ENCODE data around the gene HOXD9. TPM values are rescaled to one million over a fixed set of nuclear protein-coding genes. Genes with fewer than 3 reads are reported as not detected.

HOXD9 gene
- total RNA-seq, 1 experiment from 2014 or later, result not detected

DNA sequence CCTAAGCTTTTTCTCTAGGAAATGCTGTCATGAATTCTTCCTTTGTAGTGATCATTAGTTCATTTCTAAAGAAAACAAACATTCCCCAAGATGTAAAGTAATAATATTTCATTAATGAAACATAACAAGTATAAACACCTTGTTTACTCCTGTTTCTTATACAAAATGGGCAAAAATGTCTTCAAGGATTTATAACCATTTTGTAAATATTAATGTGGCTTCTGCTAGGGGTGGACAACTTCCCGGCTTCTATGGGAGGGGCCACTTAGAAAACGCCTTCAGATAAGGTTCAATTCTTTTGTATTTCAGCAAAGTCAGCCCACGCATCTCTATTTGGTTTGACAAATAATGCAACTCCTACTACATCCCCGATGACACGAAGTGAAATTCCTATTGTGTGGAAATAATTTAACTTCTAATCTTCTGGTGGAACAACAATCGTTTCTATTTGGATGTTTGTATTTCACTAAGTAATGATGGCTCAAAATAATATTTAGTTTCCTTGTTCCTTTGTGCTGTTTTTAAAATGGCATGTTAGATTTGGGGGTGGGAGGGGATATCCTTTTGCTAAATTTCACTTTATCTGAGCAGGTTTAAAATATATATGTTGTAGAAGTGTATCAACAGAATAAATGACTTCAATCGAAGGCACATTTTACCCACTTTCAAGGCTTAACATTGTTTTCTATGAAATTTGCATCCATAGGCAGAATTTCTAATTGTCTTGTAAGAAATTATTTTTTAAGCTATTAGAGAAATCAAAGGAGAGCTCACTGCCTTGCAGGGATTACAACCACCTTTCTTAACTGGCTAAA lies 51.3 kb downstream of the HOXD9 start:
- H3T11ph ChIP-seq (ENCODE audit: low read length), result no peak overlapping the region
- H2BK15ac ChIP-seq (ENCODE audit: low read depth, low read length), result no peak overlapping the region
- H2BK5ac ChIP-seq (ENCODE audit: insufficient read length, low read length), result no peak overlapping the region
- no peak for DNase-seq
- H2BK120ac ChIP-seq (ENCODE audit: low read depth, low read length, poor library complexity, severe bottlenecking), result no peak overlapping the region
- H3K14ac ChIP-seq (ENCODE audit: insufficient read depth, low read length), result no peak overlapping the region
- no peaks in the 10 kb centered on the region for H3K23me2 ChIP-seq (ENCODE audit: insufficient read length, low read depth, low read length, poor library complexity, severe bottlenecking)
- no peak overlapping the region for H3K4ac ChIP-seq (ENCODE audit: low read depth, low read length)
- H3K4me2 ChIP-seq (ENCODE audit: insufficient read depth, insufficient read length, low read length), result no peak overlapping the region
- Mint-ChIP-seq H3K36me3 (ENCODE audit: insufficient read depth in 1 of 3, low read depth in 3 of 3) (peaks cover 0 to 6% (median 0%) of the 10 kb centered on the region in 3 experiments; a peak in 2 of 7 replicates), H3K4me3 (no peak overlapping the region), H3K4me1 (peaks cover 35 to 47% of the 10 kb centered on the region in 2 experiments), H3K9me3 (peaks cover 3 to 18% of the 10 kb centered on the region in 2 experiments), H3K27me3 (ENCODE audit: low read depth) (peaks cover 100% of the 10 kb centered on the region), H3K27ac (no peak overlapping the region; a peak in 1 of 7 replicates)
- no peak overlapping the region for H4K5ac ChIP-seq (ENCODE audit: insufficient read length, low read depth, low read length)
- no peak overlapping the region for H4K91ac ChIP-seq (ENCODE audit: insufficient read length, low read depth, low read length)
- no peak overlapping the region for H3K27ac ChIP-seq (ENCODE audit: insufficient read length, low read depth, low read length)
- H3K79me1 ChIP-seq (ENCODE audit: insufficient read depth, low read depth, low read length, poor library complexity, severe bottlenecking), result no peaks in the 10 kb centered on the region
- no peaks in the 10 kb centered on the region for H3K79me2 ChIP-seq (ENCODE audit: insufficient read depth, low read length)
- H3K27me3 ChIP-seq (ENCODE audit: insufficient read depth, low read length), result peaks cover 100% of the 10 kb centered on the region
- H2AK5ac ChIP-seq (ENCODE audit: insufficient read length, low read length), result no peak overlapping the region
- no peak overlapping the region for H3K23ac ChIP-seq (ENCODE audit: insufficient read length, low read depth, low read length)
- H3K9me3 ChIP-seq (ENCODE audit: control insufficient read depth, low read depth, low read length), result no peaks in the 10 kb centered on the region
- no peak overlapping the region for H2AFZ ChIP-seq (ENCODE audit: low read length)
- H3K9ac ChIP-seq (ENCODE audit: extremely low read depth, insufficient read length, low read length), result no peak overlapping the region
- TF ChIP-seq, protein P1, sequence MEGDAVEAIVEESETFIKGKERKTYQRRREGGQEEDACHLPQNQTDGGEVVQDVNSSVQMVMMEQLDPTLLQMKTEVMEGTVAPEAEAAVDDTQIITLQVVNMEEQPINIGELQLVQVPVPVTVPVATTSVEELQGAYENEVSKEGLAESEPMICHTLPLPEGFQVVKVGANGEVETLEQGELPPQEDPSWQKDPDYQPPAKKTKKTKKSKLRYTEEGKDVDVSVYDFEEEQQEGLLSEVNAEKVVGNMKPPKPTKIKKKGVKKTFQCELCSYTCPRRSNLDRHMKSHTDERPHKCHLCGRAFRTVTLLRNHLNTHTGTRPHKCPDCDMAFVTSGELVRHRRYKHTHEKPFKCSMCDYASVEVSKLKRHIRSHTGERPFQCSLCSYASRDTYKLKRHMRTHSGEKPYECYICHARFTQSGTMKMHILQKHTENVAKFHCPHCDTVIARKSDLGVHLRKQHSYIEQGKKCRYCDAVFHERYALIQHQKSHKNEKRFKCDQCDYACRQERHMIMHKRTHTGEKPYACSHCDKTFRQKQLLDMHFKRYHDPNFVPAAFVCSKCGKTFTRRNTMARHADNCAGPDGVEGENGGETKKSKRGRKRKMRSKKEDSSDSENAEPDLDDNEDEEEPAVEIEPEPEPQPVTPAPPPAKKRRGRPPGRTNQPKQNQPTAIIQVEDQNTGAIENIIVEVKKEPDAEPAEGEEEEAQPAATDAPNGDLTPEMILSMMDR (conservative IDR thresholded peaks at IDR 0.05), result no peak
- H4K20me1 ChIP-seq (ENCODE audit: control insufficient read depth, insufficient read depth, insufficient read length), result no peaks in the 10 kb centered on the region
- no CpG with 5 or more reads among the region's 7 CpGs for WGBS (ENCODE audit: extremely low coverage, insufficient read length, low lambda C conversion rate)
- no peak overlapping the region for H2BK20ac ChIP-seq (ENCODE audit: low read depth, low read length, poor library complexity, severe bottlenecking)
- H2BK12ac ChIP-seq (ENCODE audit: insufficient read length, low read depth, low read length), result no peak overlapping the region
- no peak overlapping the region for H3K18ac ChIP-seq (ENCODE audit: insufficient read length, low read depth, low read length)
- H3K4me1 ChIP-seq (ENCODE audit: insufficient read depth, low read length), result no peaks in the 10 kb centered on the region
- H4K8ac ChIP-seq (replicated peaks; ENCODE audit: insufficient read length, low read depth, low read length), result no peak overlapping the region
- H3K56ac ChIP-seq (ENCODE audit: insufficient read length, low read depth, low read length), result no peak overlapping the region

Data from H9 (cell line).